HG02678 (cell line): ENCODE data around the gene GRIN2C.
"Not testable (repeated sequence)": the region's sequence is repeated elsewhere in the genome, so short reads cannot be mapped to it uniquely, and the experiment has no call there.

Source experiments
- ATAC-seq: cut with Tn5 transposase; IDR thresholded peaks from one replicate; pipeline ENCODE4 v1.9.1; 2021; ENCODE audit warnings: mild to moderate bottlenecking, moderate library complexity; ENCODE audit not compliant: unreplicated experiment

The GRIN2C gene

GRCh38 chr17:74859459-74860228 lies at the start of gene GRIN2C:
Gene GRIN2C (minus strand): TSS chr17:74859885. CDS start chr17:74855092, 4,793 bp downstream.
- ATAC-seq: no peak

- not testable (repeated sequence) for ATAC-seq
Measured at GRCh38 chr17:74909097-74909496, 49.4 kb upstream of the GRIN2C start.

GRCh38 chr17:74907012-74907411 lies 47.3 kb upstream of the GRIN2C start:
- no peak for ATAC-seq

- not testable (repeated sequence) for ATAC-seq
Measured at GRCh38 chr17:74906214-74906793, 46.6 kb upstream of the GRIN2C start.

GRCh38 chr17:74904687-74905409 lies 45.2 kb upstream of the GRIN2C start:
- no peak for ATAC-seq

GRCh38 chr17:74903671-74904070 lies 44.0 kb upstream of the GRIN2C start:
- no peak for ATAC-seq

GRCh38 chr17:74903034-74903433 lies 43.3 kb upstream of the GRIN2C start:
- ATAC-seq: no peak

GRCh38 chr17:74901353-74902135 lies 41.9 kb upstream of the GRIN2C start:
- ATAC-seq: no peak

GRCh38 chr17:74900208-74900607 lies 40.5 kb upstream of the GRIN2C start:
- ATAC-seq: no peak

- no peak for ATAC-seq
Measured at GRCh38 chr17:74898376-74898946, 38.8 kb upstream of the GRIN2C start.

- ATAC-seq: no peak
Measured at GRCh38 chr17:74893936-74894671, 34.4 kb upstream of the GRIN2C start.

- ATAC-seq: no peak
Measured at GRCh38 chr17:74892974-74893911, 33.6 kb upstream of the GRIN2C start, which contains the start of gene FADS6. Gene FADS6 (minus strand): TSS chr17:74893633. CDS start chr17:74893595, 38 bp downstream.

- ATAC-seq: no peak
Measured at GRCh38 chr17:74892013-74892841, 32.5 kb upstream of the GRIN2C start.

- no peak for ATAC-seq
Measured at GRCh38 chr17:74890554-74890953, 30.9 kb upstream of the GRIN2C start.

- no peak for ATAC-seq
Measured at GRCh38 chr17:74888469-74888868, 28.8 kb upstream of the GRIN2C start.

GRCh38 chr17:74883241-74883745 lies 23.6 kb upstream of the GRIN2C start:
- ATAC-seq: no peak

GRCh38 chr17:74882517-74883240 lies 23.0 kb upstream of the GRIN2C start:
- ATAC-seq: no peak
